Umbilical cord (tissue), 2 donors: ENCODE results near the gene CIITA. TPM values are rescaled to one million over a fixed set of nuclear protein-coding genes. Genes with fewer than 3 reads are reported as not detected.
"Not testable (repeated sequence)": the region's sequence is repeated elsewhere in the genome, so short reads cannot be mapped to it uniquely, and the experiment has no call there.

Source experiments
- DNase-seq: peaks from one replicate; pipeline ENCODE4 v3.0.0-alpha.2; 2015; ENCODE audit warnings: low spot score
- total RNA-seq: library from RNA; depleted of rRNA; stranded (reverse); fragments of >200 nt; gene quantifications from one replicate; pipeline ENCODE4 v1.2.3, GENCODE V29; 2014; ENCODE audit warnings: low replicate concordance; ENCODE audit not compliant: insufficient read depth

Gene CIITA
- total RNA-seq, 1 donor from 2014 or later: 11.1 TPM

DNA sequence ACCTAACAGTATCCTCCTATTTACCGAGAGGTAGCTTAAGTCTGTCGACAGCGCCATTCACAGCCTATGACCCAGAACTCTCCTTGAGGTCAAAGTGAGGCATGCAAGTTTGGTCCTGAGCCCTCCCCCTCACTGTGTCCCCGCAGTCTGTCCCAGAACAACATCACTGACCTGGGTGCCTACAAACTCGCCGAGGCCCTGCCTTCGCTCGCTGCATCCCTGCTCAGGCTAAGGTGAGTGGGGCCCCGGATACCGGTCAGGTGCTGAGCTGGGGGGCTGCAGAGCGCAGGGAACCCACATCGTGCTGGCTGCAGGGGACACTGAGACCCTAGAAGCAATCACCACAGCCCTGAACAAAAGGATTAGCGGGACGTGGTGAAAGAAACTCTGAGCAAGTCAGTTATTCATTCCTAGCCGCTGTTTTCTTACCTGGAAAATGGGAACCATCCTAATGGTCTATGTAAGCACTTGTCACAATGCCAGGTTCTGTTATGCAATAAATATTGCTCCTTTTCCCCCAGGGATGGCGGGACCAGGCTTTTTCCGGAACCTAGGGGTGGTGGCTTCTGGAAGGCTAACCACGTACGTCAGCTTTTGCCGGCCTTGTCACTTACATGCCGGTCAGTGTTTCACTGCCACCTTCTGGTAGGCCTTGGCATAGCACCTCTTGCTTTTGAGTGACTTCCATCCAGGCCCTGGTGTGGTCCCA, 41.4 kb downstream of the CIITA start:
- DNase-seq: peak; percentile 93

DNA sequence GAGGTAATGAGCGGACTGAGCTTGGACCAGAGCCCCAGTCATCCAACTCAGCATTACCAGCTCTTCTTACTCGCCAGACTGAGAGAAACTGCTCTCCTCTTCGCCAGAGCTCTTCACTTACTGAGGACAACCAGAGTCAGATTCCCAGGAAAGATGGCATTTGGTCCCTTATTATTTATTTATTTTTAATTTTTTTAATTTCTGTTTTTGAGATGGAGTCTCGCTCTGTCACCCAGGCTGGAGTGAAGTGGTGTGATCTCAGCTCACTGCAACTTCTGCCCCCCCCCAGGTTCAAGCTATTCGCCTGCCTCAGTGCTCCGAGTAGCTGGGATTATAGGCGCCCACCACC, 42.0 kb downstream of the CIITA start:
- no peak for DNase-seq

DNA sequence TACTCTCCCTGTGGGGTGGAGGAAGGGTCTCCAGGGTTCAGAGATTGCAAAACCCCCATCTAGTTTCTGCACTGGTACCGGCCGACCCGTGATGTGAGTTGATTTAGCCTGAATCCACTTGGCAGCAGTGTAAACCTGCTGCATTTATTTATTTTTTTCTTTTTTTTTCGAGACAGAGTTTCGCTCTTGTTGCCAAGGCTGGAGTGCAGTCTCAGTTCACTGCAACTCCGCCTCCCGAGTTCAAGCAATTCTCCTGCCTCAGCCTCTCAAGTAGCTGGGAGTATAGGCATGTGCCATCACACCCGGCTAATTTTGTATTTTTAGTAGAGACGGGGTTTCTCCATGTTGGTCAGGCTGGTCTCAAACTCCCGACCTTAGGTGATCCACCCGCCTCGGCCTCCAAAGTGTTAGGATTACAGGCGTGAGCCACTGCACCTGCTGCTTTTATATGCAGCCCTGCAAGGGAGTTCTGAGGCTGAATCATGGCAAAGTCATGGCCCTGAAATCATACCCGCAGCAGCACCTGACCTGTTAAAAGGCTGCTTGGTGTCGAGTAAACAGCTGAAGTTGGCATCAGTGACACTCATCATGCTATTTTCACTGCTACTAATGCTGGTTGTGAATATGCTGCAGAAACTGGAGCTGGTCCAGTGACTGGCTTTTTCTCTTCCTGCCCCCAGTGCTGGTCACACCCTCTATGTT, 43.9 kb downstream of the CIITA start:
- DNase-seq: no peak

GRCh38 chr16:10921536-10922327, 44.7 kb downstream of the CIITA start:
- no peak for DNase-seq

GRCh38 chr16:10922328-10923145, 45.5 kb downstream of the CIITA start:
- no peak for DNase-seq

DNA sequence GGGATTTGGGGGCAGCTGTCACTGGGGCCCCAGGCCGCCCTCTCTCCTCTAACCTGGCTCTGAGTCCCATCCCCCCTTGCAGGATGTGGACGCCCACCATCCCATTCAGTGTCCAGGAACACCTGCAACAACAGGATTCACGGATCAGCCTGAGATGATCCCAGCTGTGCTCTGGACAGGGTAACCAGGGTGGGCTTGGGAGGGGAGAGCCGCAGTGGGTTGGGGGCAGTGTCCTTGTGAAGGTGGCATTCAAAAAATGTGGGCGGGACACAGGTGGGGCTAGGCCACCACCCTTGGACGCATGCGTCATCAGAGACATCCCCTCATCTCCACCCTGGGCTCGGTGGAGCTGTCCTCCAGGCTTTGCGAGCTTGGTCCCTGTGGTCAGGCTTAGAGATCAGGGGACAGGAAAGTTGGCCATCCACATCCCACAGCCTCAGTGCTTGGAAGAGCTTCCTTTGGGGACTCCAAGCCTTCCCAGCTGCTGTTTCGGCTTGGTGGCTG, 46.2 kb downstream of the CIITA start:
- no peak for DNase-seq

GRCh38 chr16:10923650-10924214, 46.7 kb downstream of the CIITA start:
- DNase-seq: no peak

DNA sequence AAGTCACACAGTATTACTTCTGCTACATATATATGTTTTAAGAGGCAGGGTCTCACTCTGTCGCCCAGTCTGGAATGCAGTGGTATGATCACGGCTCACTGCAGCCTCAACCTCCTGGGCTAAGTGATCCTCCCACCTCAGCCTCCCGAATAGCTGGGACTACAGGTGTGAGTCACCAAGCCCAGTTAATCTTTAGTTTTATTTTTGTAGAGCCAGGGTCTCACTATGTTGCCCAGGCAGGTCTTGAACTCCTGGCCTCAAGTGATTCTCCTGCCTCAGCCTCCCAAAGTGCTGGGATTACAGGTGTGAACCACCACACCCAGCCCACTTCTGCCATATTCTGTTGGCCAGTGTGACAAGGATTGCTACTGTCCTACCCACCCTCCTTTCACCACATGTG, 48.3 kb downstream of the CIITA start:
- DNase-seq: not testable (repeated sequence)

- DNase-seq: no peak
These were observed 49.1 kb downstream of the CIITA start for GRCh38 chr16:10926094-10926493.

DNA sequence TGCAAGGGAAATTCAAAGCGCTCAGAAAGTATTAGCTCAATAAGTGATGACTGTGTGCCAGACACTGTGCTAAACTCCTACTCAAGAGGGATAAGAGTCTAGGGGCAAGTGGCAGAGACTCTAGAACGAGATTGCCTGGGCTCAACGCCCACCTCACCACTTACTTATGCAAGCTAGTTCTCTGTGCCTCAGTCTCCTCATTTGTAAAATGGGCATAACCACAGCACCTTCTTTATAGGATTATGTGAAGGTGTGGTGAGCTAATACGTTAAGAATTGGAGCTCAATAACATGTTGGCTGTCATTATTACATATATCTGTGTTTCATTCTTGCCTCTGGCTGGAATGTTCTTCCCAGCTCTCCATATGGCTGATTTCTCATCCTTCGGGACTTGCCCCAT, 49.9 kb downstream of the CIITA start:
- no peak for DNase-seq

- DNase-seq: no peak
These were observed 50.6 kb downstream of the CIITA start for GRCh38 chr16:10927497-10928112.

DNA sequence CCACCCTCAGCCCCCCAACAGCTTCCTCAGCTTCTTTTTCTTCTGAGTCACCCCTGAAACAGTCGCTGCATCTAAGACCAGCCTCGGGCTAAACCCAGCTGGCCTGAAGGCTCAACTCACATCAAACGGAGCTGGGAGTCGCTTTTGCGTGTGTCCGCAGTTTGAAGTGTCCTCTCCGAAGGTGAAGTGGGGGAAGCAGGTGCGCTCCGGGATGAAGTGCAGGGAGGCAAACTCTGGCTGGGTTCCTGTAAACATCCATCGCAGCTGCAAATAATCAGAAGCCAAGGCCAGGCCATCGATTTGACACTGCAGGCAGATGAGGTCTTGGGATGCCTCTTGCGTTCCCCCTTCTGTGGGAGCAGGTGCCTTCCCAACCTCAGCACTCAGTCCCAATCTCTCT, 52.1 kb downstream of the CIITA start:
- DNase-seq: not testable (repeated sequence)

DNA sequence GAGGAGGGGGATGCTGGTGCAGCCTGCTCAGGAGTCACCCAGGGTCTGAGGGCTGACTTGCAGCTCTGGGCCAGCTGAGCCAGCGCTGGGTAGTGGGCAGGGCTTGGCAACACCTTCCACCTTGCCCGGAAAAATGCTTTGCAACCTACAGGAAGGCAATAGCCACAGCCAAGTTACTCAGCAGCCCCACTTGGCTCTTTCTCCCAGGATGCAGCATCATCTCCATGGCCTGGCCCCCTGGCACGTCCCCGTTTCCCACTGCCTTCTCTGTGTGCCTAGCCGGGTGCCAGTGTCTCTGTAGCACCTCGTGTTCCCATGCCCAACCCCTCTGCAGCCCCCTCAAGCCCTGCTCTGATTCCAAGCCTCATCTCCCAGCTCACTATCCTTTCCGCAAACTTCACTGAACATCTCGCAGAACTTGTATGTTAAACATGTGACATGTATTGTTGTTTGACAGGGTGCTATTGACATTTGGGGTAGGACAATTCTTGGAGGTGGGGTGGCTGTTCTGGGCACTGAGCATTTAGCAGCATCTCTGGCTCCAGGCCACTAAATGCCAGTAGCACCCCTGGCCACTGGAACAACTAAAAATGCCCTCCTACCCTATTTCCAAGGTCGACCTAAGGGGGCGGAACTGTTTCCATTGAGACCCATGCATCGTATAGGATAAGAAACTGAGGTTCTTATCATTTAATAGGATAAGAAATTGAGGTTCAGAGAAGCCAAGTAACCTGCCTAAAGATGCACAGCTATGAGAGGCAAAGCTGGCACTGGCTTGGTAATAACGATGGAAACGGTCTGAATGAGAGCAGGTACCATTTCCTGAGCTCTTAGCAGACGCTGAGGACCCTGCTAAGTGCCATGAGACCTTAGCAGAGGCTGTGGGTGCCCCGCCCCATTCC, 53.1 kb downstream of the CIITA start:
- DNase-seq: no peak

DNA sequence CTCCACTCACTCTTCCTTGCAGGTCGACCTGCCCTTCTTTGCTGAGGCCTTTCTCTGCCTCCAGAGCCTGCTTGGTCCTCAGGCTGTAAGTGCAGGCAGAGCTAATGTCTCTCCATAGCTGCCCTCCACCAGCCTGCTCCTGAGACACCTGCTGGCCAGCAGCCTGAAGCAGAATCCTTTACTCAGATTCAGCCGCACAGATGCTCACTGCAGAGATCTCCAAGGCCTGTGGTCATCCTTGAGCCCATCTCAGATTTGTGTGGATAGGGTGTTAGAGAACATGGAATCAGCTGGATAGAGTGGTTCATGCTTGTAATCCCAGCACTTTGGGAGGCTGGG, 53.7 kb downstream of the CIITA start:
- DNase-seq: no peak

- no peak for DNase-seq
These were observed 54.1 kb downstream of the CIITA start for GRCh38 chr16:10931134-10931533.

- no peak for DNase-seq
These were observed 55.1 kb downstream of the CIITA start for GRCh38 chr16:10931977-10932632.

DNA sequence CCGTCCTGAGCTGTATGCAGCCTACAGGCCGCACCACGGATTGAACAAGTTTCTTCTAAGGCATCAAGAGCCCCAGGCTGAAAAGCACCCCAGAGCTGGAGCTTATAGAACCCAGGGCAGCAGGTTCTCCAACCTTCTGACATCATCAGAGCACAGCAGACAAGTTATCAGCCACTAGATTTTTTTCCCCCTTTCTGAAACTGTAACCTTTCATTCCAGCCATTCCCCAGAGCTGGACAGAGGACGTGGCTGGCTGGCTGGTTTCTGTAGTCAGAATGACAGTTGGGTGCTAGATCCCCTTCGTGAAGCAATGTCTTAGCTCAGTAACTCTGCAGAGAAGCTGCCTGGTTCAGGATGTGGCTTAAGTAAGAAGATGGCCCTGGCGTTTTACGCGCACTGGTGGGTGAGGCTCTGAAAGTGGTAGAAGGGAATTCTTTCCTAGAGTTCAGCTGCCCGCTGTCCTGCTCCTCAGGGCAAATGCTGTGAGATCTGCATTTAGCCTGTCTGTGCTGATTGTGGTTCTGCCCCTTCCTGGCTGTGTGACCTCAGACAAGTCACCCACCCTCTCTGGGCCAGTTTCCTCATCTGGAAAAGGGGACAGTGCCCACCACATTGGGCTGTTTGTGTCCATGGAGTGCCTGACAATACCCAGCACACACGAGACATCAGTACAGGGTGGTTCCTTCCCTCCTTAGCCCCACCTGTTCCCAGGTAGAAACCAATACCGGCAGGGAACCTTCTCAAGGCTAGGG, 56.1 kb downstream of the CIITA start:
- DNase-seq: no peak

GRCh38 chr16:10933865-10934264, 56.9 kb downstream of the CIITA start:
- DNase-seq: no peak
